ENCODE data around the gene TSTD1. TPM values are rescaled to one million over a fixed set of nuclear protein-coding genes. Genes with fewer than 3 reads are reported as not detected.

TSTD1 gene
- polyA plus RNA-seq (ENCODE audit: insufficient read length): 44.4 TPM
- long read RNA-seq, donor 1, transcript TSTD1-203 (3 exons, 457 nt): minor isoform, 7 of 132 reads
- long read RNA-seq, donor 1, transcript TSTD1-201 (3 exons, 626 nt): minor isoform, 8 of 132 reads
- long read RNA-seq, donor 1, transcript TSTD1-204 (4 exons, 593 nt): major isoform, 73 of 132 reads
- long read RNA-seq, donor 1, transcript TSTD1-205 (2 exons, 591 nt): minor isoform, 13 of 132 reads
- long read RNA-seq, donor 1, partial matches to known transcripts: 0 of 132 reads
- long read RNA-seq, donor 1, other reads (novel, unspliced or antisense): 18 of 132 reads
- long read RNA-seq, donor 2, transcript TSTD1-201 (3 exons, 626 nt): minor isoform, 11 of 103 reads
- long read RNA-seq, donor 2, transcript TSTD1-204 (4 exons, 593 nt): major isoform, 62 of 103 reads
- long read RNA-seq, donor 2, transcript TSTD1-203 (3 exons, 457 nt): minor isoform, 8 of 103 reads
- long read RNA-seq, donor 2, transcript TSTD1-205 (2 exons, 591 nt): minor isoform, 8 of 103 reads
- long read RNA-seq, donor 2, partial matches to known transcripts: 0 of 103 reads
- long read RNA-seq, donor 2, other reads (novel, unspliced or antisense): 10 of 103 reads
- long read RNA-seq, donor 3, transcript TSTD1-201 (3 exons, 626 nt): minor isoform, 6 of 64 reads
- long read RNA-seq, donor 3, transcript TSTD1-203 (3 exons, 457 nt): minor isoform, 5 of 64 reads
- long read RNA-seq, donor 3, transcript TSTD1-204 (4 exons, 593 nt): major isoform, 37 of 64 reads
- long read RNA-seq, donor 3, transcript TSTD1-206 (3 exons, 477 nt): minor isoform, 5 of 64 reads
- long read RNA-seq, donor 3, partial matches to known transcripts: 0 of 64 reads
- long read RNA-seq, donor 3, other reads (novel, unspliced or antisense): 6 of 64 reads
- long read RNA-seq, donor 4, transcript TSTD1-205 (2 exons, 591 nt): minor isoform, 6 of 24 reads
- long read RNA-seq, donor 4, transcript TSTD1-204 (4 exons, 593 nt): major isoform, 12 of 24 reads
- long read RNA-seq, donor 4, partial matches to known transcripts: 0 of 24 reads
- long read RNA-seq, donor 4, other reads (novel, unspliced or antisense): 0 of 24 reads
- long read RNA-seq, donor 5, transcript TSTD1-204 (4 exons, 593 nt): major isoform, 118 of 185 reads
- long read RNA-seq, donor 5, transcript TSTD1-205 (2 exons, 591 nt): minor isoform, 10 of 185 reads
- long read RNA-seq, donor 5, transcript TSTD1-207 (2 exons, 813 nt): minor isoform, 5 of 185 reads
- long read RNA-seq, donor 5, transcript TSTD1-203 (3 exons, 457 nt): minor isoform, 24 of 185 reads
- long read RNA-seq, donor 5, partial matches to known transcripts: 0 of 185 reads
- long read RNA-seq, donor 5, other reads (novel, unspliced or antisense): 17 of 185 reads
- long read RNA-seq, donor 6, transcript TSTD1-204 (4 exons, 593 nt): major isoform, 51 of 106 reads
- long read RNA-seq, donor 6, transcript TSTD1-201 (3 exons, 626 nt): minor isoform, 15 of 106 reads
- long read RNA-seq, donor 6, transcript TSTD1-205 (2 exons, 591 nt): minor isoform, 8 of 106 reads
- long read RNA-seq, donor 6, transcript TSTD1-203 (3 exons, 457 nt): minor isoform, 6 of 106 reads
- long read RNA-seq, donor 6, partial matches to known transcripts: 17 of 106 reads
- long read RNA-seq, donor 6, other reads (novel, unspliced or antisense): 0 of 106 reads
- long read RNA-seq, donor 7, transcript TSTD1-204 (4 exons, 593 nt): major isoform, 87 of 161 reads
- long read RNA-seq, donor 7, transcript TSTD1-205 (2 exons, 591 nt): minor isoform, 12 of 161 reads
- long read RNA-seq, donor 7, transcript TSTD1-201 (3 exons, 626 nt): minor isoform, 14 of 161 reads
- long read RNA-seq, donor 7, transcript TSTD1-203 (3 exons, 457 nt): minor isoform, 19 of 161 reads
- long read RNA-seq, donor 7, partial matches to known transcripts: 0 of 161 reads
- long read RNA-seq, donor 7, other reads (novel, unspliced or antisense): 16 of 161 reads
- long read RNA-seq, donor 8, transcript TSTD1-203 (3 exons, 457 nt): minor isoform, 5 of 50 reads
- long read RNA-seq, donor 8, transcript TSTD1-204 (4 exons, 593 nt): major isoform, 36 of 50 reads
- long read RNA-seq, donor 8, transcript TSTD1-205 (2 exons, 591 nt): minor isoform, 6 of 50 reads
- long read RNA-seq, donor 8, partial matches to known transcripts: 0 of 50 reads
- long read RNA-seq, donor 8, other reads (novel, unspliced or antisense): 0 of 50 reads

DNA sequence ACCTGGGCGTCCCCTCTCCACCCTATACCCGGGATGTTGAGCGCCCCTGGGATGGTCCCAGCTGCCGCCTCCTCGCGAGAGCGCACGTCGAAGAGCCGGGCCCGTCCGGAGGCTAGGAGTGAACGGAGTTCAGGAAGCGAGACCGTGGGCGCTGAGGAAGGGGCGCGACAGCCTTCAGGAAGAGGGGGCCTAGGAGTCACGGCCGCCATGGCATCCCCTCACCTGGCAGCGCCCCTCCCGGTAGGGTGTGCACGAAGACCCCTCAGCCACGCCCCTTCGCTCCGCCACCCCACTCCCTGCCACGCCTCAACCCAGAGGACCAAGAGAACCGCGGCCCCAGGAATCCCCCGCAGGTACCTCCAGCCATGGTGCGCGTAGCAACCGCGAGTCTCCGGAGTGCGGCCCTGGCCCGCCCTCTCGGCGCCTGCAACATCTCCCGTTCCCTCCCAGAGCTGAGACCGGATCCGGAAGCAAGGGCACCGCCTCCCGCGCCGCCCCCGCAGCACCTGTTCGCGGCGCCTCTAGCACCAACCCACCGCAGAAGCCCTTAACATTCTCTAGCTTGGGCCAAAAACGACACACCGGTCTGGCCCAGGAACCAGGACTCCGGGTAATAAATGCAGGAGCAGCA, at the start of gene TSTD1:
Gene TSTD1 (minus strand): TSS at position 442 of the 631 bp plus-strand sequence. CDS start 75 bp downstream, at position 367.
- peak; percentile 61 for DNase-seq

DNA sequence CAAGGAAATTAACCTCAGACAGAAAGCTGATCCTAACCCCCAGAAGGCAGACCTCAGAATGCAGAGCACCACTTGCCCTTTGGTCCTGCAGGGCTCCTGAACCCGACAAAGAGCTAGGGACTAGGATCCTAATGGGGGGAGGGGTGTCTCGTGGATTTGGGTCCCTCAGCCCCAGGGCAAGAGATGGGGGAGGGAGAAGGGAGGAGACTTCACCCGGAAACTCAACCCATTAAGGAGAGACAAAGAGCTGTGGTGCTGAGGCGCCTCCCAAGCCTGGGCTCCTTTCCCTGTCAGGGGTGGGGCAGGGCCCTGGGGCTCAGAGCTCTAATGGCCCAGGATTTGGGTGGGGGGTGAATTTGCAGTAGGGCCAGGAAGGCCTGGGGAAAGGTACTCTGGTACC, 47.7 kb upstream of the TSTD1 start:
- no peak for DNase-seq

- DNase-seq: no peak
These were observed 46.4 kb upstream of the TSTD1 start for GRCh38 chr1:161085165-161085564.

- DNase-seq: no peak
These were observed 45.8 kb upstream of the TSTD1 start for GRCh38 chr1:161084597-161084988.

- DNase-seq: no peak
These were observed 45.2 kb upstream of the TSTD1 start for GRCh38 chr1:161083748-161084596.

- DNase-seq: no peak
These were observed 44.4 kb upstream of the TSTD1 start for GRCh38 chr1:161082996-161083747.

DNA sequence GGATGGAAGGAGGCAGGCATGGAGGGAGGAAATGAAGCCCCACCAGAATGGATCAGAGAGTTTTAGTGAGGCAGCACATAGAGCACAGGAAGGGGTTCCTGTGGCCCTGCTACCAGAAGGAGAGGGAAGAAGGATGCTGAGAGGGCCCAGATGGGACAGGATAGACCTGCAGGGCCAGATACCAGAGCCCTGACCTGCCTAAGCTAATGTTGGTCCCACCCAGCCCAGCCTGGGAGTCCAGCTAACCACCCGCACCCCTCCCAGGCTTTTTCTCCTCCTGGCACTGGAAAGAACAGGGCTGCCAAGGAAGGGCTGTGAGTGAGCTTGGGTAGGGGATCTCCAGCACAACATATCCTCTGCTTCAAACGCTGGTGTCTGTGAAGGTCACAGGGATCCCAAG, 43.7 kb upstream of the TSTD1 start:
- DNase-seq: no peak

GRCh38 chr1:161081519-161081918, 42.8 kb upstream of the TSTD1 start:
- DNase-seq: no peak

- no peak for DNase-seq
These were observed 42.0 kb upstream of the TSTD1 start for GRCh38 chr1:161080441-161081405.

DNA sequence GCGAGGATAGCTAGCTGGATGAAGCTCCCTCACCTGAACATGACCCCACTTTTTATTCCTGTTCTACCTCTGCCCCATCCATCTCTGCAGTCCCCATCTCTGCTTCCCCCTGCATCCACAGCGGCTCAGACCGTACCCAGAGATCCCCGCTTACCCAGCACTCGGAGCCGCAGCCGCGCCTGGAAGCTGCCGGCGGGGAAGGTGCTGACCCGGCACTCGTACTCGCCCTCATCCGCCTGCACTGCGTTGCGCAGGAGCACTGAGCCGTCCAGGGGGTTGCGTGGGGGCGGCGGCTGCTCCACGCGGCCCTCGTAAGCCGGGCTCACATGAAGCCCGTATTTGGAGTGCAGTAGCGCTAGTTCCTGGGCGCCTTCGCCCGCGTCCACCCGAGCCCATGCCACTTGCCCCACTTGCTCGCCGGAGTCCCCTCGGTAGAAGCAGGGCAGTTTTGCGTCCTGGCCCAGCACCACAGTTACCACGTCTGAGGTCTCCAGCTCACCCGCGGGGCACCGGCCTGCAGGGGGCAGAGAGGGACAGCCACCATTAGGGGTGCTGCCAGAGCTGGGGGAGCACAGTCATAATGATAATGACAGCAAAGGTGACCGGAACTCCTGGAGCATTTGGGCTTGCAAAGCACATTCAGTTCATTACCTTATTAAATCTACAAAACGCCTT, 40.8 kb upstream of the TSTD1 start:
- no peak for DNase-seq

DNA sequence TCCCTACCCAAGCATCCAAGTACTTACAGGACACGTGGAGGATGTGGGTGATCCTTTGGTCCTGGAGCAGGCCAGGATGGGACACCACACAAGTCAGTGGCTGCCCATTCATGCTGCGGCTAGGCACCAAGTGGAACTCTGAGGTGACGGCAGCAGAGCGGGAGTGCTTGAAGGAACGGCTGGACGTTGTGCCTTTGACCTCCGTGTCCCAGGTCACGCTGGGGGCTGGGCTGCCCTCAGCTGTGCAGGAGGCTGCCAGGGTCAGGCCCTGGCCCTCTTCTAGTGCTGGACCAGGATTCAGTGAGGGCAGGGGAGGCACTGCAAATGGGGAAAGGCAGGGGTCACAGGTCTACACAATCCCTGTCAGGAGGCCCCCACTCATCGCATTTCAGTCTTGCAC, 38.7 kb upstream of the TSTD1 start:
- DNase-seq: no peak

DNA sequence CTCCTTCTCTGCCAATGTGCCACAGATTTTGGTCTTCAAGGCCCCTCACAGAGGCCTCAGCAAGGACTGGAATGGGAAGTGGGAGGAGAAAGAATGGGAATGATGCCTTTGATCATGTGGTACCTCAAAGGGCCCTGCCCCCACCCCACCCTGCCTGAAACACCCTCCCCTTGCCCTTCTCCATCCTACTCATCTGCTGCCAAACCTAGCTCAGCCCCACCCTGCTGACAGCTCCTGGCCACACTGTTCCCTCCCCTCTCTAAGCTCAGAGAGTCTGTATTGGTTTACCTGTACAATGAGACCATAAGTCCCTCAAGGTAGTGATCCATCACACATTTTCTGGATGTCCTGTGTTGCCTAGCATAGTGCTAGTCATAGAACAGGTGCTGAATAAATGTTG, 37.6 kb upstream of the TSTD1 start:
- DNase-seq: no peak

DNA sequence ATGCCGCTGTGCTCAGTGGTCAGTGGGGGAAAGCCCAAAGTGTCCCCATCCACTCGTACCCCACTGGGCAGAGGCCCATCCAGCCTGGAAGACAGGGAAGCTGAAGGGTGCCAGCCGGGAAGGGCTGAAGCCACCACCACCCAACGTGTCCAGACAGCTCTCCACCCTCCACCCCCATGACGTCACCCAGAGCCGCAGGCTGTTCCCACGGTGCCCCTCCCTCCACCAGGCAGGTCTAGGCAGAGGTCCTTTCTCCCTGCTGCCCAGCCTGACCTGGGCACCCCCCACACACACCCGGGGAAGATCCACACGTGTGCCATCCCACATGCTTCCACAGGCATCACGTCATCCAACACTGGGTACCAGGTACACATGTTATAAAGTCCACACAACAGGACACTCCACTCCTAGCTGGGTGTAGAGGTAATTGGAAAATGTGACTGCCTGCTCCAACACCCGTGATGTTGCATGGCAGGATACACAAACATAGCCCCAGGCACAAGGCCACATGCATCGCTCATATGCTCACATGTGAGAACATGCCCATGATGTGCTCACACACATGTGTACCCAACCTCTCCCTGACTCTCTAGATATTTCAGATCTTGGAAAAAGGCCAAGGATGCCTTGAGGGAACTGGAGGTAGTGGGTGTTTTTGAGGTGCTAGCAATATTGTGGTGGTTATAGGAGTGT, 36.1 kb upstream of the TSTD1 start:
- DNase-seq: no peak

- DNase-seq: no peak
These were observed 34.8 kb upstream of the TSTD1 start for GRCh38 chr1:161073474-161074121.
